ENCODE measurements around the gene C8G.

Gene C8G

GRCh38 chr9:136985027-136985602 is 40.1 kb downstream of the C8G start:
- no peak for DNase-seq

DNA sequence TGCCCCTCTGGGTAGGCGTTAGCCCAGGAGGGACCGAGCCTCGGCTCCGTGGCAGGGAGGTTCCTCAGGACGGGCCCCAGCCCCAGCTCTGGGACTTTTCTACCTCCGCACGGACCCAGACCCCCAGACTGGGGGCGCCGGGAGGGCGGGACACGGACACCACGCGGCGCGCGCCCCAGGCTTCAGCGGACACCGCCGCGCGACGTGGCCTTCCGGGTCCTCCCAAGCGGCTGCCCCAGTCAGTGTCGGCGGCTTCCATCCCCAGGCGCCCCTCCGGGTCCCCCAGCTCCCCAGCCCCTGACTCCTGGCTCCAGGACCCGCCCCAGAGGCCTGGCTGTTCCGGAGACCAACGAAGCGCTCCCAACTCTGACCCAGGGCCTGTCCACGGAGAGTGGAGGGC is 40.8 kb downstream of the C8G start:
- DNase-seq = no peak

DNA sequence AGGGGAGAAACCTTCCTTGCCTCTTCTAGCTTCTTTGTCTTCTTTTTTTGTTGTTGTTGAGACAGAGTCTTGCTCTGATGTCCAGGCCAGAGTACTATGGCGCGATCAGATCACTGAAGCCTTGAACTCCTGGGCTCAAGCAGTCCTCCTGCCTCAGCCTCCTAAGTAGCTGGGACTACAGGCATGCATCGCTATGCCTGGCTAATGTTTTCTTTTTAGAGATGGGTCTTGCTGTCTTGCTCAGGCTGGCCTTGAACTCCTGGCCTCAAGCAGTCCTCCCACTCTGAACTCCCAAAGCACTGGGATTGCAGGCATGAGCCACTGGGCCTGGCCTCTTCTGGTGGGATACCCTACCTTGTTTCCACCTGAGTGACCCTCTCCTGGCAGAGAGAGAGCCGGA is 43.8 kb downstream of the C8G start:
- DNase-seq = no peak

- DNase-seq = no peak
These were observed 45.3 kb downstream of the C8G start for GRCh38 chr9:136990242-136990911.

DNA sequence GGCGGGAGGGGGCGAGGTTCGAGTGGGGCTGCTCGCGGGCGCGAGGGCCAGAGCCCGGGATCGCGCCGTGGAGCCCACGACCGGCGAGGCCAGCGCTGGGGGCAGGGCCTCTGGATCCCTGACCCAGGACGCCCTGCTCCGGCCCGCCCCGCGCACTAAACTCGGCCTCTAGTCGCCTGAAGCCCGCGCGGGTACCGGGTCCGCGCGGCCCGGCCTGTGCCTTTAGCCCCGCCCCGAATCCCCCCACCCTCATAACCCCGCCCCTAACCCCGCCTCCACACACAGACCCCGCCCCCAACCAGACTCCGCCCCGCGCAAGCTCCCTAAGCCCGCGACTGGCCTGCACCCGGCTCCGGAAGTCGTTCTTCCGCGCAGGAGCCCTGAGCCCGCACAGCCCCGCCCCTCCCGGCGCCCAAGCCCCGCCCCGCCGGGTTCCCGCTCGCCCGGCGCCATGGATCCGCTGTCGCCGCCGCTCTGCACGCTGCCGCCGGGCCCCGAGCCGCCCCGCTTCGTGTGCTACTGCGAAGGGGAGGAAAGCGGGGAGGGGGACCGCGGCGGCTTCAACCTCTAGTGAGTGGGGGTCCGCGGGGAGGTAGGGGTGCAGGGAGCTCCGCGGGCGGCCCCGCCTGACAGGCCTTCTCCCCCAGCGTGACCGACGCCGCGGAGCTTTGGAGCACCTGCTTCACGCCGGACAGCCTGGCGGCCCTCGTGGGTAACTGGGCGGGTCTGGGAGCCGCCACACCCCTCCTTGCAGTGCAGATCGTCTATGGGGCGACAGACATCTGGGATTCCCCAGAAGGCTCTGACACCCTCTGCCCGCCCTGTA is 47.2 kb downstream of the C8G start, which contains the start of gene PAXX:
PAXX (plus strand) TSS at position 430 of the 826 bp plus-strand sequence; CDS start at position 452, 22 bp downstream.
- DNase-seq = peak; percentile 96

- no peak for DNase-seq
These were observed 47.9 kb downstream of the C8G start for GRCh38 chr9:136992819-136993369.

GRCh38 chr9:136994180-136994887 is 49.3 kb downstream of the C8G start:
- DNase-seq = no peak

- DNase-seq = no peak
These were observed 49.8 kb downstream of the C8G start for GRCh38 chr9:136994888-136995230.

GRCh38 chr9:136995362-136995761 is 50.3 kb downstream of the C8G start:
- DNase-seq = no peak

DNA sequence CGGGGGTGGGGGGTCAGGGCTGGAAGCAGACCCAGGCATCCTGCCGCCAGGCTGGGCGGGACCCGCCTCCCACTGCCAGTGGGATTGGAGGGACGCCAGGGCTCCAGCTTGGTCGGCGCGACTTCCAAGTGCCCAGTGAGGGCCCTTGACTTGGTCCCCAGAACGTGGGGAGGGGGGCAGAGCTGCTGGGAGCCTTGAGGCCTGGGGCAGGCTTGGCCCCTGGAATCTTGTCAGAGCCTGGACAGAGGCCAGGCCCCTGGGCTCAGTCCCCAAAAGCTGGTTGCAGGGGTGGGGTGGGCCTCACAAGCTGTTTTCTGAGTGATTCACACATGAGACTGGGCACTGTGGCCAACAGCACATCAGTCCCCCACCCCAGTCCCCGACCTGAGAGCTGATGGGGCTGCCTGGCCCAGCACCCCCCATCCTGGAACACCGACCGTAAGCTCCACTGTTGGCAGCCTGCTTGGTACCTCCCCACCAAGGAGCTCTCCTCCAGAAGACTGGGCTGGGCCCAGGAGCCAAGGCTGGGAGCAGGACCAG is 50.8 kb downstream of the C8G start:
- no peak for DNase-seq

All from activated CD4-positive, alpha-beta T cell treated with anti-CD3 and anti-CD28 coated beads, Interleukin-2, amount 50 U/mL, for 48 hours (primary cell).